Stimulated activated CD8-positive, alpha-beta memory T cell treated with anti-CD3 and anti-CD28 coated beads, Interleukin-15, amount 100 ng/mL, for 24 hours (primary cell): Measurements from ENCODE around the gene TULP1.
A peak's percentile ranks its signal among the peaks of the same experiment; 100 is the strongest.

Experiments used
- DNase-seq: peaks from one replicate; pipeline ENCODE4 v3.0.0-alpha.2; 2020; ENCODE audit warnings: low read depth

The TULP1 gene

DNA sequence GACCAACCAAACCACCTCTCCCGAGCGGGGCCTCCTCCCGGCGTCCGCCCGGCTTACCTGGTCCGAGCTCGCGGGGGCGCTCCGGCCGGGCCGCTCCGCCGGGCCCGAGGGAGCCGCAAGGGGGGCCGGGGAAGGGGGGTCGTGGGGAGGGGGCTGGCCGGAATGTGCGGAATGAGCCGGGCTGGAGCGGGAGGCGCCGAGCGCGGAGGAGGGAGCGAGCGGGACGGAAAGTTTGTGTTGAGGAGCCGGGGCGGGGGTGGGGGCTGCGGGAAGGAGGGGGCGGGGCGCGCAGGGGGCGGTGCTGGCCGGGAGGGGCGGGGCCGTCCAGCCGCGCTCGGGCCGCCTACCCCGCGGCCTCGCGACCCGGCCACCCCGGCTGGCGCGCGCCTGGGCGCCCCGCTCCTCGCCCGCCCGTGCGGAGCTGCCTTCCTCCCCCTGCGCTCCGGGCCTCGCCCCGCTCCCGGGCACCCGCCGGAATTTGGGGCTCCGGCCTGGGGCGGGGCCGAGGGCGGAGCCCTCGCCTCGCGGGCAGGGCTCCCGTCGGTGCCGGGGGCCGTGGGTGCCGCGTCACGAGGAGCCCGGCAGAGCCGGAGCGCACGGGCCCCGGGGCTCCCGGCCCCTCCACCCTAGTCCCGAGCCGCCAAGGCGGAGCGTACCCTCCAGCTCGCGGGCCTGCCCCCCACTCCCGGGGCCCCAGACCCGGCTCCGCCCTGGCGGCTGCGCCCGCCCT lies 15.7 kb downstream of the TULP1 start, which contains the start of gene TEAD3:
TSS of gene TEAD3 (minus strand) at position 239 of the 730 bp plus-strand sequence.
- DNase-seq = peak; percentile 21

GRCh38 chr6:35496036-35496840 lies 16.5 kb downstream of the TULP1 start:
- no peak for DNase-seq

DNA sequence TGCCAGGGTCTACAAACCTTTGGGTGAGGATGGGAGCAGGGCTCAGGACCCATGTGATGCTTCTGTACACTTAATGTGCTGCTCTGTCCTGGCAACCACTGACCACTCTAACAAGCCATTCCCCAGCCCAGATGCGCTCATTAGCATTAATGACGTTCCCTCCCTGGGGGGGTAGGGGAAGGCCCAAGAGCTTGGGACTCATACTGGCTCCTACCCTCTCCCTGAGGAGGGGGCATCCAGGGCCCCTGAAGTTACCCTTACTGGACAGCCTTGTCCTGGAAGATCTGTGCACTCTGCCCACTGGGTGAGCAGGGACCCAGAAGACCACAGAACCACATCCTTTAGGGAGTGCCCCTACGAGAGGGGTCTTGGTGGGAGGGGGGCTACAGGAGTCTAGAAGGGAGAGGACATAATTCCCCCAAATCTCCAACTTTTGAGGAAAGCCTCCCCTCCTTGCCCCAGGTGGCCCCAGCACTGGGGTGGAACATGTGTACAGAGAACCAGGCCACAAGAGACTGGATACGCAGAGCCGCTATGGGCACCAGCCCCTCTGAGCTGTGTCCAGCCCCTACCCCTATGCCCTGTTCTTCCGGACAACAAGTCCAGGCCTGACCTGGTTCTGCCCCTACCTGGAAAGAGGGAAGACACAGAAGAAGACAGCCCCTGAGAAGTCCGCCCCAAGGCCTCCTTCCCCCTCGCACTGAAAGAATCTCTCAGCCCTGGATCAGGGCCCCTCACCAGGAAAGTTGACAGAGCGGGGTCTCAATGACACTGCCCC lies 17.2 kb downstream of the TULP1 start:
- no peak for DNase-seq

GRCh38 chr6:35494161-35494563 lies 18.5 kb downstream of the TULP1 start:
- no peak for DNase-seq

- no peak for DNase-seq
Observed at GRCh38 chr6:35493307-35493983, 19.3 kb downstream of the TULP1 start.

GRCh38 chr6:35492974-35493284 lies 19.8 kb downstream of the TULP1 start:
- no peak for DNase-seq

DNA sequence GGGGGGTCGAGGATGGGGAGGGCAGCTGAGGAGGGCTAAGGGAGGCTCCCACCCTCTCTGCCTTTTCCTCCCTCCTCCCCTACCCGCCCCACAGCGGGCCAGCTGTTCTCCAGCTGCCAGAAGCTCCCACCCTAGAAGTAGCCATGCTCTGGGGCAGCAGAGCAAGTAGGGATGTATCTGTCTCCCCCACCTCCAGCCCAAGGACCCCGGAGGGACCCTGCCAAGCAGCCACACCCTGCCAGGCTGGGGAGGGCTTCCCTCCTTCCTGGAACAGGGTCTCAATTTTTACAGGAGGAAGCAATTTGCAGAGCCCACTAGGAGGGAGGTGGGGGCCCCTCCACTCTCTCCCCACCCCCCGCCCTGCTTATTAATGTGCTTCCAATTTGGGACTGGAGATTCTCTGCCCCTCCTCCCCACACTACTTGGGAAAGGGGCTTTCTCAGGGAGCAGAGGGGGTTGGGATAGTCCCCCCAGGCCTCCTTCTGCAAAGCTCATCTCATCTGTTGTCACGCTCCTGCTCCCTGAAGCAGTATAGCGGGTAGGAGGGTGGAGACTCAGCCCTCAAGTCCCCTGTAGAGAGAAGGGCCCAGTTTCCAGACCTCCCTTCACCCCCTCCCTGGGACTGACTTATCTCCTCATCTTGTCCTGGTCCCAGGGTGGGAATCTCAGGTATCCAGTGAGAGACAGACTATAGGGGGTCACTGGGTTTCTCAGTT lies 20.3 kb downstream of the TULP1 start:
- DNase-seq = no peak

DNA sequence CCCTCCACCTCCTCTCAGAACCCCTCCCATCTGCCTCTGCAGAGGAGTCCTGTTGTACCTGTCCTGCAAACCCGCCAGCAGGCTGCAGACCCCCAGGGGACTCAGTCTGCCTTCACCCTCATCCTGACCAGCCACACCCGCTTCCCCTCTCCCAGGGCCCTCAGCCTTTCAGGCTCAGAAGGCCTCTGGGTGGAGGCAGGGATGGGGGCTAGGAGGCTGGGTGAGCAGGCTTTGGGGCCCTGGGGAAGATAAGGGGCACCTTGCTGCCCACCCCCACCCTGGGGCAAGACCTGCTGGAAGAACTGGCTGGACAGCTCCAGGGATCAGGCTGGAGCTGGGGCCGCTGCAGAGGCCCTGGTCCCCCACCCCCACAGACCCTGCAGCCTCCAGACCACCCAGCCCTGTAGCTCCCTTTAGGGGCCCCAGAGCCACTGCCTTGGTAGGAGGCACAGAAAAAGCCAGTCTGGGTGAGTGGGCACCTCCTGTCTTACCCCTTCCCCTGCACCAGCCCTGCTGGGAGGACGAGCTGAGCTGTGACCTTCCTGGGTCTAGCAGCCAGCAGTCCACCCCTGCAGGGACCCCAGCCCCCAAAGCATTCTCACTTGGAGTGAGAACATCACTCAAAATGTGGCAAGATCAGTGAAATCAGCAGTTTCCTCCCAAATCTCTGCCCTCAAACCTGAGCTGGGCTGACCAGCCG lies 21.0 kb downstream of the TULP1 start:
- no peak for DNase-seq

DNA sequence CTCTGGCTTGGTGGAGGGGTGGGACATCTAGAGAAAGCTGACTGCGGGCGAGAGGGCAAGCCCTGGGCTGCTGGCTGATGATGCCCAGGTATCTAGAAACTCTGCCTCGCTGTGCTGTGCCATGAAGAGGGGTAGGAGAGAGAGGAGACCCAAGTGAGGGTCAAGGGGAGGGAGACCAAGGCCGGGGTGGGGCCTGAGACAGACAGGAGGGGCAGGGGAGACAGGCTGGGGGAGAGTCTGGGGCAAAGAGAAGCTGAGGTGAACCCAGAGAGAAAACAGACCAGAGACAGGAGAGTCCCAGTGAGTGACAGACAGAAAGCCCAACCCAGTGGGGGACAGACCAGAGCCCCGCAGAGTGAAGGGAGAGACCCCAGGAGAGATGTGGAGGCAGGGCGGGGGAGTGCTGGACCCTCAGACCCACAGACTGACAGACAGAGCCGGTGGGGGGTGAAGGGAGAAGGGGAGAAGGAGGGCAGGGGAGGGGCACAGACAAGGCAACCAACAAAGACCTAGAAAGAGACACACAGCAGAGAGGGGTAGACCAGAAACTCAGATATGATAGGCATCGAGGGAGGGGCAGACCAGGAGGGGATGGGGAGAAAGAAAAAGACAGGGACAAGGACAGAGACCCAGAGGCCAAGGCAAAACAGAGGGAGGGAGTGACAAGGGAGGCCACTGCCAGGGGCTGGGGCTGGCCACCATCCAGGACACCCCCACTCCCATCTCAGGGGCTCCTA lies 21.7 kb downstream of the TULP1 start:
- no peak for DNase-seq

DNA sequence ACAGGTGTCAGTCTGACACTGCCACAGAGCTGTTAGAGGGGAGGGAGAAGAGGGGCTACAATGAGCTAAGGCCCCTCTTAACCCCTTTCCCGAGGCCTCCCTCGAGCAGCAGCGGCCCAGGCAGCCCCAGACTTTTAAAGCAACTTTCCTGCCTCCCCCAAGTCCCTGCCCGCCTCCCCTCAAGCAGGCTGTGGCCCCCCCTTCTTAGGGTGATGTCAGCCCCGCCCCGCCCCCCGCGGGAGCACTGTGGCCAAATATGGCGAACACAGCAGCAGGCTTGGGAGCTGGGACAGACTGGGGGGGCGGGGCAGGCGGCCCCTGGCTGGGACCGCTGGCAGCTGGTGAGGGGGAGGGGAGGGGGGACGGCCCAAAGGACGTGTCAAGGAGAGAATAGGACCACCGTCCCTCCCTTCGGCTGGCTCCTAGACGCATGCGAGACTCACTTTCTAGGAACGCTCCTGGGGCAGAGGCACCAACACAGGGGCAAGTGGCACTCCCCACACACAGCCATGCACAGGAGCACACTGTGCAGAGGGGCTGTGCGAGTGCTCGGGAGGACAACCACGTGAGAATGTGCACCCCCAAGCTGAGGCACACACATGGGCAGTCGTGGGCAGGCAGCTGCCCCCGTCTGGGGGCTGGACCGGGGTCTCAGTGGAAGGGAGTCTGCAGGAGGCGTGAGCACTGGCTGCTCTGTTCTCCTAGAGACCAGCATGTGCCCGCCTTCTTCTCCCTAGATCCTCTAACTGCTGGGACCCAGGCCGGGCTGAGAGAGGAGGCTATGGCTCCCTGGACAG lies 22.5 kb downstream of the TULP1 start:
- no peak for DNase-seq

DNA sequence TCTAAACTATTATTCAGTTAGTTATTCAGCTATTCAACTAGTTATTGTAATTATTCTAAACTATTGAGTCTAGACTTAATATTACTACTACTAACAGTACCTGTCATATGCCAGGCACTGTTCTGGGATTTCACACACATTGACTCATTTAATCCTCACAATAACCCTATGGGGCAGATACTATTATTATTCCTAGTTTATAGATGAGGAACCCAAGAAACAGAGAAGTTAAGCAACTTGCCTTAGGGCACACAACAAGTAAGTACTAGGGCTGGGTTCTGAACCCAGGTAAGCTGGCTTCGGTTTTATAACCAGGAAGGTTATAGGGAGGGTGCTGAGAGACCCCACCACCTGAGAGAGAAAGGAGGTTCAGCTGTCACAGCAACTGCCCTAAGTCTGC lies 23.6 kb downstream of the TULP1 start:
- DNase-seq = no peak

- DNase-seq = no peak
Observed at GRCh38 chr6:35488517-35488862, 24.2 kb downstream of the TULP1 start.

GRCh38 chr6:35487658-35488516 lies 24.8 kb downstream of the TULP1 start:
- no peak for DNase-seq

DNA sequence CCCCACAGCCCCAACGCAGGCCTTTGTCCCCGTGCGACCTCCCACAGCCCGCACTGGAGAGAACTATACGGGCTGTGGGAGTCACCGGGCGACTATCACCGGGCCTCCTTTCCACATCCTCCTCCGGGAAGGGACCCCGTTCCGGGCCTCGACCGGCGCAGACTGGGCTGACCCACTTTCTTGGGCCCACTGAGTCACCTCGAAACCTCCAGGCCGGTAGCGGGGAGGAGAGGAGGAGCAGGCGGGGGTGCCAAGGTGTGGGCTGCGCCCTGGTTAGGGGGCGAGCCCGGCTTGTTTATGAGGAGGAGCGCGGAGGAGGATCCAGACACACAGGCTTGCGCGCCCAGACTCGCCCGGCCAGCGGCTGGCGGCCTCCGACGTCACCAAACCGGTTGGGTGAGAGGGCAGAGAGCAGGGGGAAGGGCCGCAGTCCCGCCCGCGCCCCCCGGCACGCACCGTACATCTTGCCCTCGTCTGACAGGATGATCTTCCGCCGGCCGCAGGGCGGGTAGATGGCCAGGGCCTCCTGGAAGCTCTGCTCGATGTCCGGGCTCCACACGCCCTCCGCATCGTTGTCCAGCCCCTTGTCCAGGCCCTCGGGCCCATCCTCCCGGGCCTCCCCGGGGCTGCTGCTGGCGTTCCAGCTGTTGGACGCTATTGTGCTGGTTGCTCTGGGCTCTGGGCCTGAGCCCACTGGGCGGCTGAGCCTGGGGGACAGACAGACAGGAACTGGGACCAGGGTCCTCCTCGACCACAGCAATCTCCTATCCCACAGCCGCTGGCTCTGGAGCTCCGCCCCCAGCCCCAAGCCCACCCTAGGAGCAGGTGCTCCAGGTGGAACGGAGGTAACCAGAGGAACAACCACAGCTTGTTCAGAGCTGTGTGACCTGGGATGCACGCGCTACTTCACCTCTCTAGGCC lies 26.4 kb downstream of the TULP1 start:
- DNase-seq = no peak

- no peak for DNase-seq
Observed at GRCh38 chr6:35485402-35485877, 27.3 kb downstream of the TULP1 start.

DNA sequence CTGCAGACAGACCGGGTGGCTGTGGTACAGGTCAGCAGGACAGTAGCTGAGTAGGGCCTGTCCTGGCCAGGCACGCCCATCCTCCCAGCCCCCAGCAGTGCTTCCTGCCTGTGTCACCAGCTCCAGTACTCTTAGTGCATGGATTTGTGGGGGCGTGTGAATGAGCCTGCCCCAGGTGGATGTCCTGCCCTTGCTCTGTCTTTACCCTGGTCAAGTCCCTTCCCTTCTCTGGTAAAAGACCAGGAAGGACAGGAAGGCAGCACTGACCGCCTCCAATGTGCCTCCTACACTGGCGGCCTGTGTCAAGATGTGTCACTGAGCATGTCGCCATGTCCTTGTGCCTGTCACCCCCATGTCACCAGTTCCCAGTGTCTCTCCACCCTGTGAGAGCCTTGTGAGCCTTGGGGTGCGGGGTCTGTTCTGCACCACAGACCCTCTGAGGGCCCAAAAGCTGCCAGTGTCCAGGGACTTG lies 27.7 kb downstream of the TULP1 start:
- DNase-seq = no peak
